GM18499 (cell line): ENCODE results near the gene CDK6.
A peak's percentile ranks its signal among the peaks of the same experiment; 100 is the strongest.

Source experiments
- ATAC-seq: cut with Tn5 transposase; IDR thresholded peaks from one replicate; pipeline ENCODE4 v1.9.1; 2021; ENCODE audit warnings: moderate number of reproducible peaks; ENCODE audit not compliant: insufficient read depth, unreplicated experiment

The CDK6 gene

DNA sequence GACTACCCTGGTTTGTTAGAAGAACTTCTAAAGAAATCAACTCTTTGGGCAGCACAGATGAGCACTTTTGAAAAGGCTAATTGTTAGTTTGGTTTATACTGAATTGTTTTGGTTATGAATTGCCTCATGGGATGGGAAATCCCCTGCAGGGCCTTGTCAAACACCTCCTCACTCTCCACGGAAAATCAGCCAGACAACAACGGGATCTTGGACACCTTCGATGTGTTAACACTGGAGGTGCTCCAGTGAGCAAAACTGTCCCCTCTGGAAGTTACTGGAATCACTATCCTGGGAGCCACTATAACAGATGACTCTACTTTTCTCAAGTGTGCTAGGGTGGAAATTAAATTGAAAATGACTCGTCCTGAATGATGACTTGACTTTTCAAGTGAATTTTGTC is 38.7 kb downstream of the CDK6 start:
- ATAC-seq: peak; percentile 40

GRCh38 chr7:92797284-92797683 is 39.1 kb downstream of the CDK6 start:
- ATAC-seq: no peak

DNA sequence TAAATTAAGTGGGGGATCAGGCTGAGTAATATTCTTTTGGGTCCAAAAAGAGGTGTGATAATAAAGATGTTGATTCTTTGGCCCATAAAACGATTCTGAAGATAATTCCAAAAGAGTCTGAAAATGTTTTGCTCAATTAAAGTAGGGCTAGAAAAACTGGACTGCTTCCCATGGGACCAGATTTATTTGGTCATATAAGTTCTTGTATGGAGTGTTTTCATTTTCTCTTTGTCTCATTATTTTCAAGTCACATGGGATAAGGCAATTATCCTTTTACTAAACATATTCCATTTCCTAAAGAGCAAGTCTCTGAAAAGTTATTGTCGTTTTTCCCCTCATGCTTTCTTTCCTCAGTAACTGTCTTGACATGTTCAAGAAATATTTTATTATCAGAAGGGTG is 41.5 kb downstream of the CDK6 start:
- ATAC-seq: no peak

GRCh38 chr7:92794391-92794790 is 42.0 kb downstream of the CDK6 start:
- ATAC-seq: no peak

GRCh38 chr7:92793656-92794205 is 42.6 kb downstream of the CDK6 start:
- ATAC-seq: no peak

DNA sequence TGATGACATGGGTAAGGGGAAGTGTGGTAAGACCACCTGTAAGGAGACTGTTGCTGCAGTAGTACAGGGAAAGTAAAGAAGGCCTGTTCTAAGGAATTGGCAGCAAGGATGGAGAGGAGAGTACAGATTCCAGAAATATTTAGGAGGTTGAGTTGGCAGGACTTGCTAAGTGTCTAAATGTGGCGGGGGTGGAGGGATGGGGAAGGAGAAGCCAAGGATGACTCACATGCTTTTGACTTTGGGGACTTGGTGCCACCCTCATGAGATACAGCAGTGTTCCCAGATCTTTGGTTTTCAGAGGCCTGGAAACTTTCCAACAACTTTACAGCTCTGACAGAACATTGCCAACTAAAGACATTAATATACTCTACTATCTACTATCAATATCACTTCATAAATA is 45.4 kb downstream of the CDK6 start:
- ATAC-seq: no peak

- ATAC-seq: no peak
These were observed 47.7 kb downstream of the CDK6 start for GRCh38 chr7:92788559-92789183.

DNA sequence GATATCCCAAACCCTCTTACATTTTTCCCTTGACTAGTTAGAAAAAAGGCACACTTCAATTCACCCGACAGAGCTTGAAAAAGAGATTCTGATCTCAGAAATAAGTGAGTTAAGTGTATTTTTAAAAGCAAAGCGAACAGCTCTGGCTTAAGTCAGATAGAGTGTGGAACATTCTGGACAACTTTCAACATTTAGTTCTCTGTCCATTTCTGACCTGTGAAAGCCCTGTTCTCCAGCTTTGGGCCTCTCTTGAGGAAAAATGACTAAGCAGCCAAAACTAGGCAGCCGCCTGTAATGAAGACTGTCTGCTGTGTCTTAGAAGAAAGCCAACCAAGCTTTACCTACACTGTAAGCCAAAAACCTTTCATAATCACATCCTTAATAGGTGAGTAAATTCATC is 50.5 kb downstream of the CDK6 start:
- no peak for ATAC-seq

GRCh38 chr7:92784935-92785334 is 51.4 kb downstream of the CDK6 start:
- ATAC-seq: no peak

DNA sequence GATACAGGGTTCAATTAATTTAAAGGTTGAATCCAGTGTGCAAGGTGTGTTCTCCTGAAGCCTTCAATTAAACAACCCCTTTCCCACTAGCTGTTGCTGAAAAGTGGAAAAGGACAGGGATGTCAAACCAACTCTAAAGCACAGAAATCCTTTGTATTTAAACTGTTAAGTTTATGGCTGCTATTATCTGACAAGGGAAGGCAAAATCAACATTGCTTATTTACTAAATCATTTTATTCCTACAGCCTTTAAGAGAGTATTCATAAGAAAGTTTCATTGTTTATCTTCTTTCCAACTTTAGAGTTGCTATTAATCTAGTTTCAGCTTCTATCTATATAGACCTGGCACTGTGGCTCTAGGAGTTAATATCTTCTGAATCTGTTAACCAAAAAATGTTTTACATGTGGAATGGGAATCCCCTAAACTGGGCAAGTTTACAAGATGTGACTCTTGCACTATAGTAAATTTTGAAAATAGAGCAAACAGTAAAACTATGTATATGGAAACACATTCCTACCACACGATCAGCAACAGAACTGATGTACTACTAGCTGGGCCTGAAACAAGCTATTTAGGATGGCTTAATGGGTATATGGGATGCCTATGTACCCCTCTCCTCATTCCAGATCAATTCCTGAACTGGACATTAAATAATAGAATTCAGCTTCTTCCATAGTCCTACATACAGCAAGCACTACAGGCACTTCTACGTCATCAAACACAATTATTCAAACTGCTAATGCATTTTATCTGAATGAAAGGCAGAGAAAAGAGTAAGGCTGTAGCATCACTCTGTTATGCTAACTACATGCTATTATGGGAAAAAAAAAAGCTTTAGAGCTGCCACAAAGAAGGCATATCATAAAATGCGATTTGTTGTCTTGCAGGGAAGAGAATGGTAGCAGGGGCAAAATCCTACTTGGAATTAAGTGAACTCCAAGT is 52.8 kb downstream of the CDK6 start:
- ATAC-seq: no peak

DNA sequence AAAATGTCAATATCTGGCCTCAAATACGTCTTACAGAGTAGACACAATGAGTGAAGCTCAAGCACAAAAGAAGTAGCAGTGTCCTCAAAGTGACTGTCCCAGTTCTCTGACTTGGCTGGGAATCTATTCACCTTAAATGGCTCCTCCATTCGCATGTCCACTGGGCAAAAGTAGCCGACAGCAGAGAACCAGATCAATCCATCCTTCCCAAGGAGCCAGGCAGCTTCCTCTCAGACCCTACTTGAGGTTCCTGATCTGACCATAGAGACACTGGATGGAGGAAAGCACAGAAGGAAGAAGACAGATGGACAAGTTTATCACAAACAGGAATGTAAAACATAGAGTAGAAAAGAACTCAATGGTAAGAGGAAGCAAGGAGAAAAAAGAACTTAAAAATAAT is 53.5 kb downstream of the CDK6 start:
- no peak for ATAC-seq

DNA sequence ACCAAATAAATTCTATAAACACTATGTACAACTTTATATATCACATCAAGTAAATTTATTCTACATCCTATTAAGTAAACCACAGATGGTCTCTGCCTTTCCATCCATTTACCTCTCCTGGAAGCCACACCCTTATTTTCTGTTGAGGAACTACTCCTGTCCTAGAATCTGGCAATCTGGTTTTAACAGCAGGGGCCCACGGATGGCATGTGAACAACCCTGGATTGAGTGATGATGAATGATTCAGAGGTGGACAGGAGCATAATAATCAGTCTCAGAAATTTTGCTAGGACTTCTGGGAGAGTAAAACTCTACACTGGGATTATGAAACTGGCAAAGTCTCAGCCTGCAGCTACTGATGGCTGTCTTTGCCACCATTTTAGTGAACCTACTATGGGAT is 54.1 kb downstream of the CDK6 start:
- ATAC-seq: no peak

- no peak for ATAC-seq
These were observed 55.2 kb downstream of the CDK6 start for GRCh38 chr7:92781117-92781720.

GRCh38 chr7:92778972-92779371 is 57.4 kb downstream of the CDK6 start:
- ATAC-seq: no peak

- no peak for ATAC-seq
These were observed 58.4 kb downstream of the CDK6 start for GRCh38 chr7:92777993-92778392.

DNA sequence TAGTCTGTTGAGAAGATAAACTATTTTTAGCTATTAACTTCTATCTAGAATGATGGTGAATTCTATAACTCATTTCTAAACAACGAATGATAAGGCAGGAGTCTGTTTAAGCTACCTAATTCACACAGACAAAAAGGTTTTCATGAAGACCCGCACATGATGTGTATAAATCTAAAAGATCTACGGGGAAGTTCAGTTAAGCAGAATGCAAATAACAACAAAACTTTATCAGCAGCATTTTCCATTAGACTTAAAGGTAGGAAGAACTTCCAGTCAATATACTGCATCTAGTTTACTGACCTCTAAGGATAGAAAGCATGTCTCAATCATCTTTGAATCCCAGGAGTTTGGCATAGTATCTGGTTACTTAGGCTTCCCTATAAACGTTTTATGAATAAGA is 62.6 kb downstream of the CDK6 start:
- no peak for ATAC-seq

GRCh38 chr7:92769844-92770243 is 66.5 kb downstream of the CDK6 start:
- no peak for ATAC-seq

GRCh38 chr7:92769394-92769699 is 67.0 kb downstream of the CDK6 start:
- peak; percentile 4 for ATAC-seq

GRCh38 chr7:92768501-92769393 is 67.6 kb downstream of the CDK6 start:
- ATAC-seq: peak; percentile 89

DNA sequence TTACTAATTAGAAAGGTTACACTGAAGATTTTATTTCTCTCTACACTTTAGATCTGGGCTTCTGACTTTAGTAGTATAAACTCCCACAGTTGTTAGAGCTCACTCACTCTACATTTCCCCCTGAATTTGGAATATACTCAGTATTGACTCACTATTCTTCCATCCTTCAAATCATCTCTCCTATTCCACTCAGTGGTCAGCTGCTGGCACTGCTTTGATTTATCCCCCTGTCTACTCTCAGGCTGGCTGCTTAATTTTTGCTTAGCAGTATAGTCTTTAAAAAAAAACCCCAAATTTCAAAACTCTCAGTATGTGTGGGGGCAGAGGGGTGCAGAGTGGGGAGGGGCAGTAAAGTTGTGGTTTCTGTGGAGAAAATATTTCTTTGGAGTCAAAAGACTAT is 68.9 kb downstream of the CDK6 start:
- ATAC-seq: no peak
